Astrocyte (in vitro differentiated cells and primary cell): ENCODE data around the gene BOD1L2. TPM values are rescaled to one million over a fixed set of nuclear protein-coding genes. Genes with fewer than 3 reads are reported as not detected.

Experiments used
- DNase-seq: peaks from one replicate; pipeline ENCODE4 v3.0.0-alpha.2; 2010; ENCODE audit warnings: low read depth
- FAIRE-seq: peaks from 2 replicates; lab custom pipeline; 2011; peaks lifted over from hg19 to GRCh38; lab: Jason Lieb, UNC
- H2AFZ ChIP-seq: 2 replicates; pipeline ENCODE4 v1.6.0; 2012; ENCODE audit warnings: low read depth, low read length, inconsistent platforms
- H3K27ac ChIP-seq: 2 replicates; pipeline ENCODE4 v1.5.1; 2011; ENCODE audit warnings: low read depth, low read length, inconsistent platforms
- H3K27me3 ChIP-seq: 2 replicates; pipeline ENCODE4 v1.6.0; 2011; ENCODE audit warnings: low read length, inconsistent platforms; ENCODE audit not compliant: insufficient read depth
- H3K36me3 ChIP-seq: 2 replicates; pipeline ENCODE4 v1.5.1; 2011; ENCODE audit warnings: low read length, inconsistent platforms; ENCODE audit not compliant: insufficient read depth
- H3K4me1 ChIP-seq: 2 replicates; pipeline ENCODE4 v1.5.1; 2011; ENCODE audit warnings: low read length, inconsistent platforms; ENCODE audit not compliant: insufficient read depth
- H3K4me2 ChIP-seq: 2 replicates; pipeline ENCODE4 v1.6.0; 2012; ENCODE audit warnings: low read length, inconsistent platforms
- H3K4me3 ChIP-seq: 2 replicates; pipeline ENCODE4 v1.5.1; 2011; ENCODE audit warnings: low read depth, mild to moderate bottlenecking, low read length, inconsistent platforms; ENCODE audit not compliant: insufficient read depth
- H3K79me2 ChIP-seq: 2 replicates; pipeline ENCODE4 v1.6.0; 2012; ENCODE audit warnings: mild to moderate bottlenecking, low read length, inconsistent platforms; ENCODE audit not compliant: insufficient read depth
- H3K9ac ChIP-seq: 2 replicates; pipeline ENCODE4 v1.6.0; 2012; ENCODE audit warnings: mild to moderate bottlenecking, low read length, inconsistent platforms
- H3K9me3 ChIP-seq: 2 replicates; pipeline ENCODE4 v1.5.1; 2012; ENCODE audit warnings: low read depth, mild to moderate bottlenecking, low read length, inconsistent platforms; ENCODE audit not compliant: insufficient read depth
- H4K20me1 ChIP-seq: 2 replicates; pipeline ENCODE4 v1.6.0; 2012; ENCODE audit warnings: low read length, inconsistent platforms; ENCODE audit not compliant: insufficient read depth
- H3K27ac Mint-ChIP-seq: one replicate; pipeline ENCODE4 v1.8.0; 2021; ENCODE audit warnings: mild to moderate bottlenecking, mixed read lengths; ENCODE audit not compliant: unreplicated experiment
- H3K27me3 Mint-ChIP-seq: one replicate; pipeline ENCODE4 v1.8.0; 2021; ENCODE audit warnings: low read depth, mixed read lengths; ENCODE audit not compliant: unreplicated experiment
- H3K36me3 Mint-ChIP-seq: one replicate; pipeline ENCODE4 v1.8.0; 2021; ENCODE audit warnings: low read depth, mixed read lengths; ENCODE audit not compliant: unreplicated experiment
- H3K4me1 Mint-ChIP-seq: one replicate; pipeline ENCODE4 v1.8.0; 2021; ENCODE audit warnings: low read depth, mixed read lengths; ENCODE audit not compliant: unreplicated experiment
- H3K4me3 Mint-ChIP-seq: one replicate; pipeline ENCODE4 v1.8.0; 2021; ENCODE audit warnings: mild to moderate bottlenecking, moderate library complexity, mixed read lengths; ENCODE audit not compliant: unreplicated experiment
- H3K9me3 Mint-ChIP-seq: one replicate; pipeline ENCODE4 v1.8.0; 2021; ENCODE audit warnings: mild to moderate bottlenecking, mixed read lengths; ENCODE audit not compliant: unreplicated experiment
- CTCF ChIP-seq: IDR thresholded peaks from 2 replicates; pipeline ENCODE4 v1.5.1; 2011; ENCODE audit warnings: low read depth, mild to moderate bottlenecking, inconsistent platforms, low read length, moderate library complexity; ENCODE audit not compliant: insufficient read depth
- EZH2 ChIP-seq: IDR thresholded peaks from 2 replicates; pipeline ENCODE4 v1.6.1; 2012; ENCODE audit warnings: mild to moderate bottlenecking, low read length, inconsistent platforms; ENCODE audit not compliant: insufficient read depth
- total RNA-seq: library from RNA; stranded (reverse); gene quantifications from 2 replicates; pipeline ENCODE4 v1.2.1, GENCODE V29; 2021

The BOD1L2 gene
- total RNA-seq, 1 donor from 2014 or later, result not detected

GRCh38 chr18:57190026-57190425 is 43.1 kb downstream of the BOD1L2 start:
- Histone ChIP-seq H3K4me3 (no peak overlapping the region), H3K27me3 (no peaks in the 10 kb centered on the region), H3K9ac (no peak overlapping the region), H3K27ac (no peak overlapping the region), H3K4me1 (no peaks in the 10 kb centered on the region), H3K9me3 (no peaks in the 10 kb centered on the region), H2AFZ (no peak overlapping the region), H3K4me2 (no peak overlapping the region), H4K20me1 (no peaks in the 10 kb centered on the region), H3K36me3 (no peaks in the 10 kb centered on the region), H3K79me2 (no peaks in the 10 kb centered on the region)
- TF ChIP-seq CTCF, result no peak
- TF ChIP-seq EZH2, result no peak
- no peak for FAIRE-seq
- no peak for DNase-seq
- Mint-ChIP-seq H3K36me3 (no peaks in the 10 kb centered on the region), H3K27ac (no peak overlapping the region), H3K4me3 (no peak overlapping the region), H3K9me3 (peaks cover 6% of the 10 kb centered on the region), H3K4me1 (no peaks in the 10 kb centered on the region), H3K27me3 (peaks cover 13% of the 10 kb centered on the region)

GRCh38 chr18:57194070-57194469 is 47.2 kb downstream of the BOD1L2 start:
- Histone ChIP-seq H3K4me2 (no peak overlapping the region), H3K27ac (no peak overlapping the region), H3K9me3 (no peaks in the 10 kb centered on the region), H4K20me1 (no peaks in the 10 kb centered on the region), H3K9ac (no peak overlapping the region), H3K79me2 (no peaks in the 10 kb centered on the region), H3K36me3 (no peaks in the 10 kb centered on the region), H3K4me3 (no peak overlapping the region), H2AFZ (no peak overlapping the region), H3K4me1 (no peaks in the 10 kb centered on the region), H3K27me3 (no peaks in the 10 kb centered on the region)
- DNase-seq (no peak), FAIRE-seq (no peak)
- no peak overlapping the region for H3K4me3 Mint-ChIP-seq
- no peaks in the 10 kb centered on the region for H3K4me1 Mint-ChIP-seq
- no peak overlapping the region for H3K27ac Mint-ChIP-seq
- peaks cover 3% of the 10 kb centered on the region for H3K9me3 Mint-ChIP-seq
- no peak for TF ChIP-seq CTCF
- TF ChIP-seq EZH2, result no peak
- H3K27me3 Mint-ChIP-seq, result peaks cover 12% of the 10 kb centered on the region
- no peaks in the 10 kb centered on the region for H3K36me3 Mint-ChIP-seq

GRCh38 chr18:57194622-57195021 is 47.7 kb downstream of the BOD1L2 start:
- Histone ChIP-seq H3K27me3 (no peaks in the 10 kb centered on the region), H3K27ac (no peak overlapping the region), H3K9me3 (no peaks in the 10 kb centered on the region), H3K9ac (no peak overlapping the region), H3K36me3 (no peaks in the 10 kb centered on the region), H3K4me2 (no peak overlapping the region), H2AFZ (no peak overlapping the region), H3K79me2 (no peaks in the 10 kb centered on the region), H4K20me1 (no peaks in the 10 kb centered on the region), H3K4me1 (no peaks in the 10 kb centered on the region), H3K4me3 (no peak overlapping the region)
- H3K27ac Mint-ChIP-seq, result no peak overlapping the region
- H3K9me3 Mint-ChIP-seq, result peaks cover 3% of the 10 kb centered on the region
- FAIRE-seq (no peak), DNase-seq (no peak)
- TF ChIP-seq CTCF (no peak), EZH2 (no peak)
- no peaks in the 10 kb centered on the region for H3K36me3 Mint-ChIP-seq
- no peaks in the 10 kb centered on the region for H3K4me1 Mint-ChIP-seq
- H3K27me3 Mint-ChIP-seq, result peaks cover 12% of the 10 kb centered on the region
- no peak overlapping the region for H3K4me3 Mint-ChIP-seq
